ENCODE data around the gene NELFE. TPM values are rescaled to one million over a fixed set of nuclear protein-coding genes. Genes with fewer than 3 reads are reported as not detected.

The NELFE gene
- total and polyA plus RNA-seq, 2 of the 13 experiments (the other 11 are each of a cell fraction or from before 2014, with no cell fraction given) = 51.3 to 69.8 TPM

DNA sequence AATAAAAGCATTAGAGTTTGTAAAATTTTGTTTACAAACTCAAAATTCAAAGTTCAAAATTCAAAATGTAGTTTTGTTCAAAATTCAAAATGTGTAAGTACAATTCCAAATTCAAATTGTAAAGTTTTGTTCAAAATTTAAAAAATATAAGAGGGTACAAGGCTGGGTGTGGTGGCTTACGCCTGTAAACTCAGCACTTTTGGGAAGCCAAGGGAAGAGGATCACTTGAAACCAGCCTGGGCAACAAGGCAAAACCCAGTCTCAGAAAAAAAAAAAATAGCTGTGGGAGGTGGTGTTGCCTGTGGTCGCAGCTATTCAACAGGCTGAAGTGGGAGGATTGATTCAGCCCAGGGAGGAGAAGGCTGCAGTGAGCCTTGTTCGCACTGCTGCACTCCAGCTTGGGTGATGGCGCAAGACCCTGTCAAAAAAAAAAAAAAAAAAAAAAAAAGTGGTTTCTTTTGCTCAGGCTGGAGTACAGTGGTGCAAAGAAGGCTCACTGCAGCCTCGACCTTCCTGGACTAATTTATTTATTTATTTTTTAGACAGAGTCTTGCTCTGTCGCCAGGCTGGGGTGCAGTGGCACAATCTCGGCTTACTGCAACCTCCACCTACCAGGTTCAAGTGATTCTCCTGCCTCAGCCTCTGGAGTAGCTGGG, 51.5 kb downstream of the NELFE start (continued):
- TF ChIP-seq, protein P1, sequence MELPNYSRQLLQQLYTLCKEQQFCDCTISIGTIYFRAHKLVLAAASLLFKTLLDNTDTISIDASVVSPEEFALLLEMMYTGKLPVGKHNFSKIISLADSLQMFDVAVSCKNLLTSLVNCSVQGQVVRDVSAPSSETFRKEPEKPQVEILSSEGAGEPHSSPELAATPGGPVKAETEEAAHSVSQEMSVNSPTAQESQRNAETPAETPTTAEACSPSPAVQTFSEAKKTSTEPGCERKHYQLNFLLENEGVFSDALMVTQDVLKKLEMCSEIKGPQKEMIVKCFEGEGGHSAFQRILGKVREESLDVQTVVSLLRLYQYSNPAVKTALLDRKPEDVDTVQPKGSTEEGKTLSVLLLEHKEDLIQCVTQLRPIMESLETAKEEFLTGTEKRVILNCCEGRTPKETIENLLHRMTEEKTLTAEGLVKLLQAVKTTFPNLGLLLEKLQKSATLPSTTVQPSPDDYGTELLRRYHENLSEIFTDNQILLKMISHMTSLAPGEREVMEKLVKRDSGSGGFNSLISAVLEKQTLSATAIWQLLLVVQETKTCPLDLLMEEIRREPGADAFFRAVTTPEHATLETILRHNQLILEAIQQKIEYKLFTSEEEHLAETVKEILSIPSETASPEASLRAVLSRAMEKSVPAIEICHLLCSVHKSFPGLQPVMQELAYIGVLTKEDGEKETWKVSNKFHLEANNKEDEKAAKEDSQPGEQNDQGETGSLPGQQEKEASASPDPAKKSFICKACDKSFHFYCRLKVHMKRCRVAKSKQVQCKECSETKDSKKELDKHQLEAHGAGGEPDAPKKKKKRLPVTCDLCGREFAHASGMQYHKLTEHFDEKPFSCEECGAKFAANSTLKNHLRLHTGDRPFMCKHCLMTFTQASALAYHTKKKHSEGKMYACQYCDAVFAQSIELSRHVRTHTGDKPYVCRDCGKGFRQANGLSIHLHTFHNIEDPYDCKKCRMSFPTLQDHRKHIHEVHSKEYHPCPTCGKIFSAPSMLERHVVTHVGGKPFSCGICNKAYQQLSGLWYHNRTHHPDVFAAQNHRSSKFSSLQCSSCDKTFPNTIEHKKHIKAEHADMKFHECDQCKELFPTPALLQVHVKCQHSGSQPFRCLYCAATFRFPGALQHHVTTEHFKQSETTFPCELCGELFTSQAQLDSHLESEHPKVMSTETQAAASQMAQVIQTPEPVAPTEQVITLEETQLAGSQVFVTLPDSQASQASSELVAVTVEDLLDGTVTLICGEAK (IDR thresholded peaks at IDR 0.05) = no peak
- TF ChIP-seq, protein P1 (CRISPR knock-in tag; IDR thresholded peaks at IDR 0.05) = peak; percentile 7; the same call in 1 of the 2 replicates
- TF ChIP-seq CBX5 (CRISPR knock-in tag; IDR thresholded peaks at IDR 0.05; ENCODE audit: borderline replicate concordance) = 0 out of 2 replicates have a peak, but pooled peaks have one; percentile 25
- TF ChIP-seq SP5 (CRISPR knock-in tag; IDR thresholded peaks at IDR 0.05; ENCODE audit: borderline replicate concordance, low read depth) = no peak
- peak in 1 of 2 experiments; percentile 1; a peak in 1 of 4 replicates for TF ChIP-seq MAFK (conservative IDR thresholded peaks at IDR 0.05 in 1 of 2, IDR thresholded peaks at IDR 0.05 in 1 of 2; ENCODE audit: low read length in 2 of 2)
- 0 out of 2 replicates have a peak, but pooled peaks have one; percentile 40 for TF ChIP-seq ZSCAN31 (CRISPR knock-in tag; IDR thresholded peaks at IDR 0.05; ENCODE audit: low read depth)
- 0 out of 2 replicates have a peak, but pooled peaks have one; percentile 17 for TF ChIP-seq FOXK1 (CRISPR knock-in tag; IDR thresholded peaks at IDR 0.05; ENCODE audit: borderline replicate concordance, low read depth)
- no peak for TF ChIP-seq RXRA (CRISPR knock-in tag; IDR thresholded peaks at IDR 0.05)
- peak; percentile 31; the same call in 1 of the 2 replicates for TF ChIP-seq RXRB (CRISPR knock-in tag; IDR thresholded peaks at IDR 0.05; ENCODE audit: borderline replicate concordance)
- 0 out of 2 replicates have a peak, but pooled peaks have one; percentile 36 for TF ChIP-seq KDM5A (IDR thresholded peaks at IDR 0.05; ENCODE audit: borderline replicate concordance, low read length)
- 0 out of 2 replicates have a peak, but pooled peaks have one; percentile 21 for TF ChIP-seq PHF21A (CRISPR knock-in tag; IDR thresholded peaks at IDR 0.05)
- no peak for TF ChIP-seq HOXA7 (CRISPR knock-in tag; IDR thresholded peaks at IDR 0.05)
- TF ChIP-seq ZNF136 (CRISPR knock-in tag; IDR thresholded peaks at IDR 0.05; ENCODE audit: low read depth) = no peak
- TF ChIP-seq, protein P2, sequence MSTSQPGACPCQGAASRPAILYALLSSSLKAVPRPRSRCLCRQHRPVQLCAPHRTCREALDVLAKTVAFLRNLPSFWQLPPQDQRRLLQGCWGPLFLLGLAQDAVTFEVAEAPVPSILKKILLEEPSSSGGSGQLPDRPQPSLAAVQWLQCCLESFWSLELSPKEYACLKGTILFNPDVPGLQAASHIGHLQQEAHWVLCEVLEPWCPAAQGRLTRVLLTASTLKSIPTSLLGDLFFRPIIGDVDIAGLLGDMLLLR (CRISPR knock-in tag; IDR thresholded peaks at IDR 0.05) = no peak
- TF ChIP-seq, protein P3, sequence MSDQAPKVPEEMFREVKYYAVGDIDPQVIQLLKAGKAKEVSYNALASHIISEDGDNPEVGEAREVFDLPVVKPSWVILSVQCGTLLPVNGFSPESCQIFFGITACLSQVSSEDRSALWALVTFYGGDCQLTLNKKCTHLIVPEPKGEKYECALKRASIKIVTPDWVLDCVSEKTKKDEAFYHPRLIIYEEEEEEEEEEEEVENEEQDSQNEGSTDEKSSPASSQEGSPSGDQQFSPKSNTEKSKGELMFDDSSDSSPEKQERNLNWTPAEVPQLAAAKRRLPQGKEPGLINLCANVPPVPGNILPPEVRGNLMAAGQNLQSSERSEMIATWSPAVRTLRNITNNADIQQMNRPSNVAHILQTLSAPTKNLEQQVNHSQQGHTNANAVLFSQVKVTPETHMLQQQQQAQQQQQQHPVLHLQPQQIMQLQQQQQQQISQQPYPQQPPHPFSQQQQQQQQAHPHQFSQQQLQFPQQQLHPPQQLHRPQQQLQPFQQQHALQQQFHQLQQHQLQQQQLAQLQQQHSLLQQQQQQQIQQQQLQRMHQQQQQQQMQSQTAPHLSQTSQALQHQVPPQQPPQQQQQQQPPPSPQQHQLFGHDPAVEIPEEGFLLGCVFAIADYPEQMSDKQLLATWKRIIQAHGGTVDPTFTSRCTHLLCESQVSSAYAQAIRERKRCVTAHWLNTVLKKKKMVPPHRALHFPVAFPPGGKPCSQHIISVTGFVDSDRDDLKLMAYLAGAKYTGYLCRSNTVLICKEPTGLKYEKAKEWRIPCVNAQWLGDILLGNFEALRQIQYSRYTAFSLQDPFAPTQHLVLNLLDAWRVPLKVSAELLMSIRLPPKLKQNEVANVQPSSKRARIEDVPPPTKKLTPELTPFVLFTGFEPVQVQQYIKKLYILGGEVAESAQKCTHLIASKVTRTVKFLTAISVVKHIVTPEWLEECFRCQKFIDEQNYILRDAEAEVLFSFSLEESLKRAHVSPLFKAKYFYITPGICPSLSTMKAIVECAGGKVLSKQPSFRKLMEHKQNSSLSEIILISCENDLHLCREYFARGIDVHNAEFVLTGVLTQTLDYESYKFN (CRISPR knock-in tag; conservative IDR thresholded peaks at IDR 0.05) = peak; percentile 22; the same call in 1 of the 2 replicates
- TF ChIP-seq ZNF232 (CRISPR knock-in tag; IDR thresholded peaks at IDR 0.05; ENCODE audit: borderline replicate concordance) = no peak
